H1 (cell line): ENCODE measurements around the gene RAB40C.

Experiments used
- ATF3 ChIP-seq: IDR thresholded peaks from 2 replicates; pipeline ENCODE4 v1.6.1; 2011; ENCODE audit warnings: low read depth, mild to moderate bottlenecking, low read length; ENCODE audit not compliant: insufficient read depth
- CTCF ChIP-seq, 3 experiments: IDR thresholded peaks; 1 replicate in 2 of 3; 2 replicates in 1 of 3; pipeline versions ENCODE4 v1.5.1 to v1.6.1; 2011; ENCODE audit warnings: low read length in 3 of 3, mild to moderate bottlenecking in 3 of 3, inconsistent platforms in 2 of 3, low read depth in 1 of 3, moderate library complexity in 1 of 3; ENCODE audit not compliant: insufficient read depth in 1 of 3; ENCODE audit errors: control extremely low read depth in 1 of 3
- EGR1 ChIP-seq: IDR thresholded peaks from 2 replicates; pipeline ENCODE4 v1.6.1; 2011; ENCODE audit warnings: low read depth, low read length, borderline replicate concordance
- GABPA ChIP-seq: IDR thresholded peaks from 2 replicates; pipeline ENCODE4 v1.6.1; 2011; ENCODE audit warnings: mild to moderate bottlenecking, low read length, moderate library complexity, borderline replicate concordance; ENCODE audit not compliant: insufficient read depth
- JUND ChIP-seq: IDR thresholded peaks from 2 replicates; pipeline ENCODE4 v1.6.1; 2011; ENCODE audit warnings: mild to moderate bottlenecking, improper control_type of control experiment, low read length
- POLR2A ChIP-seq, 2 experiments: IDR thresholded peaks; 1 replicate in 1 of 2; 2 replicates in 1 of 2; pipeline ENCODE4 v1.6.1; 2011; ENCODE audit warnings: low read depth in 2 of 2, low read length in 2 of 2, mild to moderate bottlenecking in 2 of 2; ENCODE audit errors: control extremely low read depth in 1 of 2
- SIN3A ChIP-seq, 2 experiments: IDR thresholded peaks in 1 of 2; conservative IDR thresholded peaks in 1 of 2; 2 replicates each; pipeline ENCODE4 v1.6.1; 2011 to 2012; ENCODE audit warnings: low read length in 2 of 2, improper control_type of control experiment in 1 of 2, low read depth in 1 of 2, mild to moderate bottlenecking in 1 of 2
- SP1 ChIP-seq: IDR thresholded peaks from 2 replicates; pipeline ENCODE4 v1.6.1; 2011; ENCODE audit warnings: low read depth, low read length
- SP2 ChIP-seq: IDR thresholded peaks from 2 replicates; pipeline ENCODE4 v1.6.1; 2012; ENCODE audit warnings: mild to moderate bottlenecking, low read length, inconsistent platforms

GRCh38 chr16:591892-592517, 2.1 kb downstream of the RAB40C start:
- TF ChIP-seq JUND = no peak
- no peak for TF ChIP-seq CTCF (IDR thresholded peaks at IDR 0.05; ENCODE audit: control extremely low read depth in 1 of 3, insufficient read depth in 1 of 3, low read depth in 1 of 3, low read length in 3 of 3)
- TF ChIP-seq SP2 = no peak
- TF ChIP-seq EGR1 = no peak
- TF ChIP-seq POLR2A (IDR thresholded peaks at IDR 0.05; ENCODE audit: control extremely low read depth in 1 of 2, low read depth in 2 of 2, low read length in 2 of 2) = no peak
- no peak for TF ChIP-seq ATF3
- TF ChIP-seq SP1 = no peak
- no peak for TF ChIP-seq SIN3A (conservative IDR thresholded peaks at IDR 0.05 in 1 of 2, IDR thresholded peaks at IDR 0.05 in 1 of 2; ENCODE audit: low read depth in 1 of 2, low read length in 2 of 2)
- TF ChIP-seq GABPA = no peak
